Pancreas (tissue), 10 donors: Measurements from ENCODE around the gene RXRA. TPM values are rescaled to one million over a fixed set of nuclear protein-coding genes. Genes with fewer than 3 reads are reported as not detected.
A peak's percentile ranks its signal among the peaks of the same experiment; 100 is the strongest.

Experiments used
- ATAC-seq, 4 donors: fragments of 200-7000 bp; cut with Tn5 transposase; one replicate each; pipeline versions ENCODE4 v1.8.0 to v1.9.1; 2020; ENCODE audit warnings: mild to moderate bottlenecking in 4 of 4, moderate library complexity in 4 of 4
- DNase-seq, 6 donors: peaks; one replicate each; pipeline ENCODE4 v3.0.0-alpha.2; 2020
- FAIRE-seq: peaks from 2 replicates; lab custom pipeline; 2012; peaks lifted over from hg19 to GRCh38; lab: Jason Lieb, UNC
- H3K27ac ChIP-seq, 4 donors: fragments of 200-600 bp; sonication (generic); 1 replicate in 3 of 4; 2 replicates in 1 of 4; pipeline versions ENCODE4 v1.5.0 to v1.8.0; 2020
- H3K27me3 ChIP-seq, 4 donors: fragments of 200-600 bp; one replicate each; pipeline ENCODE4 v1.8.0; 2021
- H3K36me3 ChIP-seq, 3 donors: fragments of 200-600 bp; sonication (generic) in 1 of 3; one replicate each; pipeline versions ENCODE4 v1.5.0 to v1.8.0; 2020 to 2021
- H3K4me1 ChIP-seq, 3 donors: fragments of 200-600 bp; one replicate each; pipeline ENCODE4 v1.8.0; 2021
- H3K4me3 ChIP-seq, 4 donors: fragments of 200-600 bp; sonication (generic) in 2 of 4; one replicate each; pipeline versions ENCODE4 v1.5.0 to v1.8.0; 2020 to 2021
- H3K9me3 ChIP-seq, 4 donors: fragments of 200-600 bp; one replicate each; pipeline ENCODE4 v1.8.0; 2021
- WGBS, 2 donors: extraction: QIAGEN DNeasy Blood & Tissue Kit; methylation state at CpG; one replicate each; pipeline ENCODE4 v1.1.7; 2013; 5-methylcytosine and 5-hydroxymethylcytosine counted together
- intact Hi-C, 3 donors: fragments of 100-400 bp; cut with DNase I; formaldehyde crosslinking; loops; one replicate each; pipeline versions ENCODE4 v1.11.1 to v1.14.2; 2022
- polyA plus RNA-seq, 2 donors: library from polyadenylated mRNA; stranded (reverse); fragments of 200-250 nt; gene quantifications; one replicate each; pipeline ENCODE4 v1.2.3, GENCODE V29; 2013
- total RNA-seq, 6 donors: library from RNA; stranded (reverse); fragmentation: NEBNext Ultra II Directional in 4 of 6; extraction: Animal tissue kit (Norgen Biotek cat#: 25700) in 4 of 6; gene quantifications; one replicate each; pipeline versions ENCODE4 v1.2.1 to v1.2.4, GENCODE V29; 2021 to 2023
- TF ChIP-seq, protein P1 (sequence below), 4 donors: fragments of 200-600 bp; sonication (generic) in 3 of 4; IDR thresholded peaks; one replicate each; pipeline versions ENCODE4 v1.5.0 to v1.8.0; 2021; ENCODE audit warnings: antibody characterized with exemption in 4 of 4
- donor health status: healthy with polysubstance abuse.
- donor health status: DM: no; HTN: no; CAD: no; lungs with moderate emphysema.
- donor health status: DM: no; HTN: no; CAD: no.
- donor health status: control.
- donor health status: control.
- donor health status: Bipolar disorder and iron deficiency.
- donor health status: DM: yes; HTN: yes; CAD: no.
- donor health status: DM: no; HTN: no; CAD: no.
- donor health status: DM: no; HTN: no; CAD: no.
- donor health status: DM: yes; HTN: yes; CAD: no.

The RXRA gene
- total and polyA plus RNA-seq, 8 donors = 20.2 to 35.1 (median 22.9) TPM

DNA sequence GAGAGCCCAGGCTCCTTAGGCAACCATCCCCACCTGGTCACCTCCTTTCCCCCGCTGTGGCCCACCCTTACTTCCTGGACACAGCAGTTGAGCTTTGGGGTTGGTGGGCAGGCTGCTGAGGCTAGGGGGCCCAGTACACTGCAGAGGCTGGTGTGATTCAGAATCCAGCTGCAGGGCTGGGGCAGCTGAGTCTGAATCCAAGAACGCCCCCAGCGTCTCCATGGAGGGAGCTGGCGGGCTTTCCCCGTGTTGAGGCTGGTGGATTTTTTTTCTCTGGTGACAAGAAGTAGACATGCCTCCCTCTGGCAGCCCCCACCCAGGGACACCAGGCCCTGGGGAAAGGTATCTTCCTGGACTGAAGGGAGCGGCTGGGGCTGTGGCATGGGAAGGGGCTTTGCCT lies 104.8 kb downstream of the RXRA start:
- Histone ChIP-seq H3K4me3 (no peak overlapping the region), H3K27me3 (no peaks in the 10 kb centered on the region), H3K9me3 (no peaks in the 10 kb centered on the region), H3K36me3 (no peaks in the 10 kb centered on the region), H3K27ac (no peak overlapping the region), H3K4me1 (peaks cover 13 to 15% (median 13%) of the 10 kb centered on the region in 3 donors)
- no peak for ATAC-seq
- FAIRE-seq = no peak
- no peak for DNase-seq
- intact Hi-C loops = loop anchor here in 1 of 3 donors (5.0 kb wide), 1 partner anchor 39 kb away; no protein-coding TSS in a partner anchor
- TF ChIP-seq, protein P1, sequence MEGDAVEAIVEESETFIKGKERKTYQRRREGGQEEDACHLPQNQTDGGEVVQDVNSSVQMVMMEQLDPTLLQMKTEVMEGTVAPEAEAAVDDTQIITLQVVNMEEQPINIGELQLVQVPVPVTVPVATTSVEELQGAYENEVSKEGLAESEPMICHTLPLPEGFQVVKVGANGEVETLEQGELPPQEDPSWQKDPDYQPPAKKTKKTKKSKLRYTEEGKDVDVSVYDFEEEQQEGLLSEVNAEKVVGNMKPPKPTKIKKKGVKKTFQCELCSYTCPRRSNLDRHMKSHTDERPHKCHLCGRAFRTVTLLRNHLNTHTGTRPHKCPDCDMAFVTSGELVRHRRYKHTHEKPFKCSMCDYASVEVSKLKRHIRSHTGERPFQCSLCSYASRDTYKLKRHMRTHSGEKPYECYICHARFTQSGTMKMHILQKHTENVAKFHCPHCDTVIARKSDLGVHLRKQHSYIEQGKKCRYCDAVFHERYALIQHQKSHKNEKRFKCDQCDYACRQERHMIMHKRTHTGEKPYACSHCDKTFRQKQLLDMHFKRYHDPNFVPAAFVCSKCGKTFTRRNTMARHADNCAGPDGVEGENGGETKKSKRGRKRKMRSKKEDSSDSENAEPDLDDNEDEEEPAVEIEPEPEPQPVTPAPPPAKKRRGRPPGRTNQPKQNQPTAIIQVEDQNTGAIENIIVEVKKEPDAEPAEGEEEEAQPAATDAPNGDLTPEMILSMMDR (IDR thresholded peaks at IDR 0.05) = no peak
- 88 to 93% methylated on average over 6 of the region's 6 CpGs for WGBS, 2 donors

DNA sequence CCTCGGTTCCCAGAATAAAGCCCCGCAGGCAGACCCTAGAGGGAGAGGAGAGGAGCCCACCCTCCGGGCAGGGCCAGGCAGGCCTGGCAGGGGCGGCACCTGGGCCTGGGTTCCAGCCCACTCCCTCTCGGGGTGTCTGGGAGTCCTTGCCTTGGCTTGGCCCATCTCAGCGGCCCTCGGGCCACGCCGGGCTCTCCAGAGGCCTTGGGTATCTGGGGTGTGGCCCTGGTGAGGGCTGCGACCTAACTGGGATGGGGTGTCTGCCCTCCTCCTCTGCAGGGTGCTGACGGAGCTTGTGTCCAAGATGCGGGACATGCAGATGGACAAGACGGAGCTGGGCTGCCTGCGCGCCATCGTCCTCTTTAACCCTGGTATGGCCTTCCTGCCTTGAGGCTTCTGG lies 105.4 kb downstream of the RXRA start:
- H3K36me3 ChIP-seq = peaks cover 0 to 4% (median 2%) of the 10 kb centered on the region in 3 donors
- DNase-seq (no peak), FAIRE-seq (no peak), ATAC-seq (no peak)
- H3K27ac ChIP-seq = no peak overlapping the region
- peaks cover 13 to 17% (median 14%) of the 10 kb centered on the region in 3 donors for H3K4me1 ChIP-seq
- no peaks in the 10 kb centered on the region for H3K9me3 ChIP-seq
- no peaks in the 10 kb centered on the region for H3K27me3 ChIP-seq
- intact Hi-C loops = loop anchor here in 1 of 3 donors (5.0 kb wide), 1 partner anchor 39 kb away; no protein-coding TSS in a partner anchor
- H3K4me3 ChIP-seq = no peak overlapping the region
- WGBS, 2 donors = 87 to 88% methylated on average over 15 to 16 of the region's 16 CpGs
- TF ChIP-seq, protein P1 (IDR thresholded peaks at IDR 0.05) = no peak

DNA sequence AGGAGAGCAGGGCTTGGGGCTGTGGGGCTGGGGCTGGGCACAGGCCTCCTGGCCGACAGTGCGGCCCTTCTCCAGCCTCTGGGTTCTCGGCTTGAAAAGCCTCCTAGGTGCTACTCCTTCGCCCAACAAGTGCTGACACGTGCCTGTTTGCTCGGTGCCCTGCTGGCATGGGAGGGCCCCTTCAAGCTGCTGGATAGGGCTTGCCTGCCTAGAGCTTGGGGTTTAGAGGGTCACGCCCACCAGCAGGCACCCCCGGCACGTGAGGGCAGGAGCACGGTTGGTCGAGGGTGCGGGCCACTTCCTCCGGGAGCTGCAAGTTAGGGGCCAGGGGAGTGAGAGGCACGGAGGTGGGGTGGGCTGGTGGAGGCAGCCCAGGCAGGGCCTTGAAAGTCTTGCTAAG lies 106.2 kb downstream of the RXRA start:
- H3K27ac ChIP-seq = peak overlapping the region in 1 of 4 donors; percentile 28
- peaks cover 13 to 17% (median 14%) of the 10 kb centered on the region in 3 donors for H3K4me1 ChIP-seq
- FAIRE-seq = no peak
- TF ChIP-seq, protein P1 (IDR thresholded peaks at IDR 0.05) = no peak
- DNase-seq = no peak
- no peak overlapping the region for H3K4me3 ChIP-seq
- no peaks in the 10 kb centered on the region for H3K9me3 ChIP-seq
- ATAC-seq = no peak
- no peaks in the 10 kb centered on the region for H3K27me3 ChIP-seq
- peaks cover 0 to 9% (median 7%) of the 10 kb centered on the region in 3 donors for H3K36me3 ChIP-seq
- intact Hi-C loops = loop anchor here in 1 of 3 donors (5.0 kb wide), 1 partner anchor 40 kb away; no protein-coding TSS in a partner anchor
- 89 to 92% methylated on average over 14 of the region's 14 CpGs for WGBS, 2 donors

DNA sequence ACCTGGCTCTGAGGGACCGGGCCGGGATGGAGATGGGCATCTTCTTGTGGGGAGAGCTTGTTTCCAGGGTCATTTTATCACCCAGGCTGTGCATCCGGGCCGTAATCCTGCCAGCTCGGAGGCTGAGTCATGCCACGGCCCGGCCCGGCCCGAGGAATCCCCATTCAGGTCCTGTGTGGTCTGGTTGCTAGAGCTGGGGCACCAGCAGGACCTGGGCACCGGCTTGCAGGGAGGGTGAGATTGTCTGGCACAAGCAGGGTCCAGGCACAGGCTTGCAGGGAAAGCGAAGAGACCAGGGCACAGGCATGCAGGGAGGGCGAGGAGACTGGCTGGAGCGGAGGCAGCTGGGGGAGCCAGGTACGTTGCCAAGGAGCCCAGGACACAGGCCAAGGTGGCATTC lies 106.8 kb downstream of the RXRA start:
- no peaks in the 10 kb centered on the region for H3K9me3 ChIP-seq
- FAIRE-seq (no peak), ATAC-seq (no peak), DNase-seq (no peak)
- intact Hi-C loops = loop anchor here in 1 of 3 donors (5.0 kb wide), 1 partner anchor 41 kb away; no protein-coding TSS in a partner anchor
- H3K4me3 ChIP-seq = no peak overlapping the region
- H3K4me1 ChIP-seq = peaks cover 13 to 17% (median 14%) of the 10 kb centered on the region in 3 donors
- H3K36me3 ChIP-seq = peaks cover 0 to 9% (median 7%) of the 10 kb centered on the region in 3 donors
- no peaks in the 10 kb centered on the region for H3K27me3 ChIP-seq
- 79 to 82% methylated on average over 14 of the region's 14 CpGs for WGBS, 2 donors
- TF ChIP-seq, protein P1 (IDR thresholded peaks at IDR 0.05) = no peak
- H3K27ac ChIP-seq = peak overlapping the region in 2 of 4 donors; percentile 15 to 28
